NCI-H1694 (cell line): Measurements from ENCODE around the gene ZNF74.

Experiments used
- DNase-seq: peaks from one replicate; lab custom pipeline; 2025; lab: John Stamatoyannopoulos, UW

ZNF74 gene

DNA sequence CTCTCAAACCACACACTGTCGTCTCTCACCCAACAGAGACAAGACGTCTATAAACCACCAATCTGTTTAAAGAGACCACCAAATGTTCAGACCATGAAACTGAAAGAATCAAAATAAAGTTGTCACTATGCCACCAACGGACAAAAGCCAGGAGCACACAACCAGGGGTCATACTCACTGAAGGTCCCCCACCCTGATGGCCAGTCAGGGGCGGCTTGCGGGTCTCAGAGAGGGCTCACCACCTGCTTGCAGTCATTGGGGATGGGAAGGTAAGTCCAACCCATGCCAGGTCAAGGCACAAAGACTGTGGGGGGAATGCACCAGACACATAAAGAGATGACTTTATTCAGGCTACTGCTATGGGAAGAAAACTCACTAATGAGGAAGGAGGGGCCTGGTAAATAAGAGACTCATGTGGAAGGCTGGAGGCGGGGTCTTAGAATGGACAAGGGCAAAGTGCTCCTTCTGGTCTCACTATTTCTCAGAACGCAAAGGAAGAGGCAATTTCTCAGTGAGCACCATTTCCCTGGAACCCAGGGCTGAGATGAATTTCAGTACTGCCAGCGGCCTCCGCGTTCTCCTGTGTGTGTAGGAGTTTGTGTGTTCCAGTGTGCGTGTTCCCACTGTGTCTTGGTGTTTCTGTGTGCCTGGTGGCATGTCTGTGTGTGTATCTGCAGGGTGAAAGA, 26.3 kb downstream of the ZNF74 start:
- DNase-seq: no peak

DNA sequence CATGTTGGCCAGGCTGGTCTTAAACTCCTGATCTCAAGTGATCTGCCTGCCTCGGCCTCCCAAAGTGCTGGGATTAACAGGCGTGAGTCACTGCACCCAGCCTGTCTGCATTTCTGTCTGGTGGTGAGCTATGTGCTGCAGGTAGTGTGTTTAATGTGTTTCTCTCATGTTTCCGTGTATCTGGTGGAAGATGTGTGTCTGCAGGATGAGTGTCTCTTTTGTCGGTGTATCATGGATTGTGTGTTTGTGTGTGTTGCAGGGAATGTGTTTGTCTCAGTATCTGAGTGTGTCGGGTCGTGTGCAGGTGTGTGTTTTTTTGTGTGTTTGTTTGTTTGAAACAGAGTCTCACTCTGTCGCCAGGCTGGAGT, 27.5 kb downstream of the ZNF74 start:
- no peak for DNase-seq

DNA sequence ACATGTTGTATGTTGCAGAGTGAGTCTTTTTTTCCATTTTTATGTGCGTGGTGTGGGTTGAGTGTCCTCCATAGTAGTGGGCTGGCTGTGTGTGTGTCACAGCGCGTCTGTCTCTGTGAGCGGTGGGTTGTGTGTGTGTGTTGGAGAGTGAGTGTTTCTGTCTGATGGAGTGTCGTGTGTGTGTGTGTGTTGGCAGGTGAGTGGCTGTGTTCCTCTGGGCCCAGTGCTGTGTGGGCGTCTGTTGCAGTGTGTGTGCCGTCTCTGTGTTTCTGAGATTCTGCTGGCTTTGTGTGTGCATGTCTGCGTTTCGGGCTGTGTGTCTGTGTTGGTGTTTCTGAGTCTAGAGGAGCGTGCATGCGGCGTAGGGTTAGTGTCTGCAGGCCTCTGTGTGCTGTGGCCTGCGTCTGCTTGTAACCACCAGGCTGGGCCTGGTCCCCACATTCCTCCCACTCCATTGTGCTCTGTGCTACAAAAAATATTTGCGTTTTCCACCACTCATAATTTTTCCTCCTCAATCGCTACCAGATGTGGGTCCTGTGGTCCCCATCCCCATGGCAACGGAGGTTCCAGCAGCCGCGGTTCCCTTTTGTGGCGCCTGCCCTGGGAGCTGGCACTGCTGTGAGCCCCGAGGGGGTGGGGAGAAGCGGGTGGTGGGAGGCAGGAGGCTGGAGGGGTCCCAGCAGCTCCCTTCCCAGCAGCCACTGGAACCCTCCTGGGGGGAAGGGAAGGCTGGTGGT, 28.5 kb downstream of the ZNF74 start:
- no peak for DNase-seq

DNA sequence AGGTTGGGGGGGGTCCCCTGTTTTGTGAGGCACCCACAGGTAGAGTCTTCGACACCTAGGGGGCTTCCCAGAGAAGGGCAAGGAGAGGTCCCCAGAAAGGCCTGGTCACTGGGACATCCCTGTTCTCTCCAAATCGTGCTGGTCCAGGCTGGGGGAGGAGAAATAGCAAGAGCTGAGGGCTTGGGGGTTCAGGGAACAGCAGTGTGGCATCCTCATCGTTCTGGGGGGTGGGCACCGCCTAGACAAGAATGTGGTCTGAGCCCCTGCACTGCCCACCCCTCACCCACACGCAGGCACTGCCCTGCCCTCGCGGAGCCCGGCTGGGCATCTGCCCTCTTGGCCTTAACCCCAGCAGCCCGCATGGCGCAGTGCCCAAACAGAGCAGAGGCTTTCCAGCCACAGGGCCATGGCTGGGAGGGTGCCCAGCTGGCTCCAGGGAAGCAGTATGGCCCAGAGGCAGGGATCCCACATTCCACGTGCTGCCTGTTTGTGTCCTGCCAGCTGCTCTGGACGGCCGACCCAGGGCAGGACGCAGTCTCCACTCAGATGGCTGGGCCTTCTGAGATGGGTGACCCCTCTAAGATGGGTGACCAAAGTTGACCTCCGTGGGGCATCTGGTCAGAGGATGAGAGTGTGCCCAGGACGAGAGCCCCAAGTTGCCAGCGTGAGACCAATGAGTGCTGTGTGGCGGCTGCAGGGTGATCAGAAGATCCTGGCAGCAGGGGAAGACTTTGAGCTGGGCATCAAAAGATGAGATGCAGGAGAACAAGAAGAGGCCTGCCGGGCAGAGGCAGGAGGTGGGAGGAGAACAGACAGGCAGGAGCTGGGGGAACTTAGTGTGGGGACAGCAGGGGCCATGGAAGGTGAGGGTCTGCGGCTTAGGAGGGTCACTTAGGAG, 29.3 kb downstream of the ZNF74 start:
- no peak for DNase-seq

DNA sequence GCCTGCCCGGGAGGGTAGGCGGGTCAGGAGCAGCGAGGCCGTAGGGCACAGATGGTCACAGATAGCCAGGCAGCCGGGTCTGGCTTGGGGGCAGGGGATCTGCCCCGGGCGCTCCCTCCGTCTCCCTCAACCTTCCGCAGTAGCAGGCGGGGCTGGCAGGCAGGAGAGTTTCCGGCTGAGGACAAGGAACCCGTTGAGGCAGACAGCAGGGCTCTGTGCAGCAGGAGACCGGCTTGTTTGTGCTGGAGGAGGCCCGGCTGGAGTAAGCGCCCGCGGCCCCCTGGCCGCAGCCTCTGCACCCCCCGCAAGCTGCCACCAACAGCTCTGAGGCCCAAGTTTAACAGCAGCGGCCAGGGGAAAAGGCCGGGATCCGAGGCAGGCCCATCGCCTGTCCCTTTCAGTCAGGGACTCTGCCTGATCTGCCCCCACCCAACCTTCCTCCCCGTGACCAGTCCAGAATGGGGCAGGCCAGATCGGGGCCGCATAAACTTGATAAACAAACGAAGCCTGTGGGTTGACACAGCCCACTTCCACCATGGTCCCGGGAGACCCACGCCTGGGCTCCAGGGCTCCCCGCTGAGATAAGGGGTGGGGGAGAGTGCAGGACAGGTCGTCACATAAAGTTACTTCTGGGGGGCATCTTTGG, 30.1 kb downstream of the ZNF74 start:
- DNase-seq: no peak

DNA sequence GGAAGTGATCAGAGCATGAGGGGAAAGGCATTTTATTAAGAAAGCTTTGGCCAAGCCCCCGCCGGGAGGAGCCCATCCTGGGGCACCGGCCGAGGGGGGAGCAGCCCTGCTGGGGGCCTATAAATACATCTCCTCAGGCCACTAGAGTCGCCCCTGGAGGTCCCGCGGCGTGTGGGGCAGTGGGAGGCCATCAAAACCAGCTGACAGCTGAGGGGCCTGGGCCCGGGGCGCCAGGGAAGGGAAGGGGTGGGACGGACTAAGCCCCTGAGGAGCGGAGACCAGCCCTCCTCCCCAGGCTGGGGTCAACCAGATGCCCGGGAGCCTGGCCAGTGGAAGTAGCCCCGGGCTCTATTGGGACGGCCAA, 30.6 kb downstream of the ZNF74 start:
- no peak for DNase-seq

DNA sequence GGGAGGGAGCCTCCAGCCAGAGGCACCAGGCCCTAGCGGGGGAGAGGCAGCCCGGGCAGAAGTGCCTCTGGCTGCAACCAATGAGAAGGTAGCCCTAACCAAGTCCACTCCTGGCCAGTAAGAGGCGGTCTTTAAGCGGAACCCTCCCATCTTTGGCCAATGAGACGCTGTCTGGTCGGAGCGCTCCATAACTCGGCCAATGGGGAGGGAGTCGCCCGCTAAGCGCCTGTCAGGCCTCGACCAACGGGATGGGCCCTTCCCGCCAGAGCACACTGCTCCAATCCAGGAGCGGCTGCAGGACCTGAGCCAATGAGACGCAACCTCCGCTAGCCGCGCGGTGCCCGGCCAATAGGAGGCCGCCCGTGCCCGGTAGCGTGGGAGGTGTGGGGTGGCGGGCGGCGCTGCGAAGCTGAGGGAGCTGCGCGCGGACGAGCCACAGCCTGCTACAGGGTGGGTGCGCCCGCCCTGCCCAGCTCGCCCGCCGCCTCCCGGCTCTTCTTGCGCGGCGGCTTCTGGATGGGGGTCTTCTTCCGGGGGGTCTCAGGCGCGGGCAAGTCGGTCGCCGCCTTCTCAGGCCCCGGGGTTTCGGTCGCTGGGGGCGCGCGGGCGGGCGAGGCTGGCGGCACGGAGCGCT, 31.1 kb downstream of the ZNF74 start:
- DNase-seq: no peak

DNA sequence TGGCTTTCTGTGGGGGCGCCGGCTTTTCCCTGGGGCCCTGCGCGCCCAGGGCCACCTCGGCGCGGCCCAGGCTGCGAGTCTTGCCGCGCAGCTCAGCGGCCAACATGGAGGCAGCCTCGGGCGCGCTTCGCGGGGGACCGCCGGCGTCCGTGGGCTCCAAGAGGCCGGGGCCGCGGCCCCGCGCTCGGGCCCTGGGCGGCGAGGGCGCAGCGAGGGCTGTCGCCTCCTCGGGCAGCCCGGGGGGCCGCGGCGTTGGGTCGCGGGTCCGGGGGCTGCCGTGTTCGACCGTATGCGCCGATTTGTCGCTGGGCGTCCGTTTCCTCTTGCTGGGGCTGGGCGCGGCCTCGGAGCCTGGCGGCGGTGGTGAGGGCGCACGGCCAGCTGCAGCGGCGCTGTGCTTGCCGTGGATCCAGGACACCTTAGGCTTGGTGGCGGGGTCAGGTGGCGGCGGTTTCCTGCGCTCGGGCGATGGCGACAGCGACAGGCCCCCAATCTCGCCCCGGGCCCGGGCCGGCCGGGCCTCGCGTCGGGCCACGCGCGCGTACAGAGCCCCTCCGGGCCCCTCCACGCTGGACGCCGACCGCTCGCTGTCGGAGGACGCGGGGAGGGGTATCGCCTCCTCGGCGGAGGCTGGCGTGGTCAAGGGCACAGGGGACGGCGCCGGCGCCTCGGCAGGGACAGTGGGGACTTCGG, 31.8 kb downstream of the ZNF74 start:
- no peak for DNase-seq

DNA sequence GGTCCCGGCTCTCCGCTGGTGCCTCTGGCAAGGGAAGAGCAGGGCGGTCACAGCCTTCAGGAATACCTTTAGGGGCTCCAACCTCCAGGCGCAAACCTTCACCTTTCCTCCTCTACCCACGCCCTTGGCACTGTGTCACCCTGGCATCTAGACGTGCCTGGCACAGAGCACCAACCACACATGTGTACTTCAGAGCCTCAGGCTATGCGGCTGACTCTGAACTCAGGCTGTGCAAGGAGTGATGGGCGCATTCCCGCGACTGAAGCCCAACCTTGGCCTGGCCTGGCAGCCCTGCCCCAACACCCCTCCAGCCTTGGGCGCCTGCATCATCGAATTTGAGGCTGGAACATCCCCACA, 32.3 kb downstream of the ZNF74 start:
- no peak for DNase-seq

DNA sequence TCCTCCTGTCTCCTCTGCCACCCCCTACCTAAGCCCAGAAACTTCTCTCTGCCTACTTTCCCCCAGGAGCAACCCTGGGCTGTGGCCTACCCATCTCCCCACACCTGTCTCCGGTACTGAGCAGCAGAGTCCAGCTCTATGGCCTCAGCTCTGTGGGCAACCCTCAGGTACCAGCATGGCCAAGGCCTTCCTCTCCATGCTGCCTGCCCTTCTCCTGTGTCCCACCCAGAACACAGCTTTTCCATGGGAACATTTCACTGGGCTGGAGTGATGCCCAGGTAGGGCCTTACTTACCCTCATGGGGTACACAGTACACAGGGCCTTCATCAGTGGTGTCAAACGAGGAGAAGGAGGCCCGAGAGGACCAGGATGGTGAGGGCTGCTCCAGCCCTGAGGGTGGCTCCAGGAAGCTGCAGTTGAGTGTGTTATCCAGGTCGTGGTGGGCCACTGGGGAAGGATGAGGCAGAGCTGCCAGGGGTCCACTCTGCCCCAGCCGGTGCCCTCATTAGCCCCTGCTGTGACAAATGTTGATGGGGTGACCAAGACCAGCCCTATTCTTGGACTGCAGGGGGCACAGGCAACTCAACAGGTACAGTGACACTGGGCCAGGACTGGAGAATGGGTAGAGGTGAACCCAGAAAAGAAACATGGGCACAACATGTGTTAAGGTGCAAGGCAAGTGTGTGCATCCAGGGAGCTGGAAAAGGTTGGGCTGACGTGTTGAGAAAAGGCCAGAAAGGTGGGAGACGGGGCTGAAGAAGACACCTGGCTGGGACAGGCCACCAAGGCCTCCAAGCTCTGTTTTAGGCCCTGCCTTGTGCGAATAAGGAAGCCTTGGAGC, 33.4 kb downstream of the ZNF74 start:
- DNase-seq: no peak

DNA sequence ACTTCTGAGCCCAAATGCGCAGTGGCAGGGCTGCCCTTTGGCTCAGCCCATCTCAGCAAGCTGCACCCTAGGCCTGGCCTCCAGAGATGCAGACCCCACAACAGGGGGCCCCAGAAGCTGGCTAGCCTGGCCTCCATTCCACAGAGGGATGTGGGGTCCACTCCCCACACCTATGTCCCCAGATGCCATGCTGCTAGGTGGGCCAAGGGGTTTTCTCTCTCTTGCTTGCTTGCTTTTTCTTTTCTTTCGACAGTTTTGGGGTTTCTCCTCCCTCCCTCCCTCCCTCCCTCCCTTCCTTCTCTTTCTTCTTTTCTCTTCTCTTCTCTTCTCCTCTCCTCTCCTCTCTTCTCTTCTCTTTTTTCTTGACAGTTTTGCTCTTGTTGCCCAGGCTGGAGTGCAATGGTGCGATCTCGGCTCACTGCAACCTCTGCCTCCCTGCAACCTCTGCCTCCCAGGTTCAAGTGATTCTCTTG, 34.0 kb downstream of the ZNF74 start:
- DNase-seq: no peak

DNA sequence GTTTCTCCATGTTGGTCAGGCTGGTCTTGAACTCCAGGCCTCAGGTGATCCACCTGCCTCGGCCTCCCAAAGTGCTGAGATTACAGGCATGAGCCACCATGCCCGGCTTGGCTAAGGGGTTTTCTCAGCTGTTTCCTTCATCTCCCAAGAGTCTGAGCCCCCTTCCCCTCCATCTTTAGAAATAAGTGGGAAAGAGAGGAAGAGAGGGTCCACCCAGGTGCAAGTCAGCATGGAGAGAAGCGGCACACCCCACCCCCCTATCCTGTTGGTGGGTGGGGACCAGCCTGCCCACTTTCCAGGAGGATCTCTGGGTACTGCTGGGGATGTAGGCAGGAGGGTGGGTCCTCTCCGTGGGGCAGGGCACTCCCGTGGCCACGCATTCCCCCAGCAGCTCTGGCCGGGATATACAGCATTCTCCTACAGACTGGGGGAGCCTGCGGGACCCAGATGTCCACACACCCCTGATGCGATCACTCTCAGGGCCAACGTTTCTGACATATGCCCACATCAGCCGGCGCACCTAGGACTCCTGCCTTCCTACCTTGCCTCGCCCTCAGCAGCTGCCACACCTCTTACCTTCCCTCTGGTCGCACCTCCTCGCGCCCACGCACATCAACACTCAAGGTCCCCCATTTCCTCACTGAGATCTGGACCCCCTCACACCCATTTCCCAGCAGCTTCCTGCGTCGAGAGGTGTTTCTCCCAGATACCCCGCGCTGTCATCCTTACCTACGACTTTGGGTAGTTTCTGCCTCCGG, 34.7 kb downstream of the ZNF74 start:
- no peak for DNase-seq

DNA sequence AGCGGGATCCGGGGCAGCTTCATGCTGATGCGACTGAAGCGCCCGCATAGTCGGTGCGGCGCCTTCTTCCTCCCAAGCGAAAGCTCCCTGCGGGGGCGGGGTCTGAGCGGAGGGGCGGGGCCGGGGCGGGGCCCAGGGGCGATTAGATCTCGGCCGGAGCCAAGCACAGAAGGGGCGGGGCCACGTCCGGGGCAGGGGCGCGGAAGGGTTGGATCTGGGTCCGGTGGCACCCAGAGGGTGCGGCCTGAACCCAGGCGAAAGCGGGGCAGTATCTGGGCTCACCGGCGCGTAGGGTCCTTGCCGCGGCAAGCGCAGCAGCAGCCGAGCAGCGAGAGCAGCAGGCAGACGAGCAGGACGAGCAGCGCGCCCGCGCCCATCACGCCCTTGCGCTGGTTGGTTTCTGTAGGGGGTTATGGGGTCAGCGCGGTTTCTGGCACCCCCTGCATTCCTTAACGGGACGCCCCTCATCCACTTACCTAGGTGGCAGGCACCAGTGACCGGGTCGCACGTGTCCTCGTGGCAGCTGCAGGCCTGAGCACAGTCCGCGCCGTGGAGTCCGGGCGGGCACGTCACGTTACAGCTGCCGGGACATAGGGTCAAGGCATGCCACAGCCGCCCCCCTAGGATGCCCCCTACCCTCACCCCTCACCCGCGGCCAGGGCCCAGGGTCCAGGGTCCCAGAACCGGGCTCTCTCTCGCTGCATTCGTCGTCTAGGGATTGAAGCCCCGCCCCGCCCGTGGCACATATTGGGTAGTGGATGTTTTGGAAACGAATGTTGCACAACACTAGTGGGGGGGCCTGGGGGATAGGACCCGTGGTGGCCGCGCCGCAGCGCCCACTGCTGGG, 35.5 kb downstream of the ZNF74 start:
- no peak for DNase-seq

DNA sequence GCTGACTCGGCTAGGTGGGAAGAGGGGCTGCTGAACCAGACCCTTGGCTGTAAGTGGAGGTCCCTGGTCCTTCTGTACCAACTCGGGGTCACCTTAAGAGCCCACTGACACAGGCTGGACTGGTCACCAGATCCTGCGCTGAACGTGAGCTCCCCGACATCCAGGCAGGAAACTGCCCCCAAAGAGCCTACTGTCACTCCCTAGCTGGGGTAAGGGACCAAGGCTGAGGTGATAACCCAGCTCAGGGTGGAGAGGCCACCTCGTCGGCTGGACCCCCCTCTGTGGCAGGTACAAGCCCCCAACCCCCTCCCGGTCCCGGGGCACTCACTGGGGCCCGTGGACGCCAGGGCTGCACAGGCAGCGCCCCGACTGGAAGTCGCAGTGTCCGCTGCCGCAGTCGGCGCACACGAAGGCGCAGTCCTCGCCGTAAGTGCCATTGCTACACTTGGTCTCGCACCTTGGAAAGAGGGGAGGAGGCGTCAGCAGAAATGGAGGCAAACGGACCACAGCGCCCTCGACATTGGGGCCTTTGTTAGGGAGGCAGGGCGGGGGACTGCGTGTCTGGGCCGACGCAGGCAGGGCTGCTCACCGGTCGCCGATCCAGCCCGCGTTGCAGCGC, 36.3 kb downstream of the ZNF74 start:
- DNase-seq: no peak

DNA sequence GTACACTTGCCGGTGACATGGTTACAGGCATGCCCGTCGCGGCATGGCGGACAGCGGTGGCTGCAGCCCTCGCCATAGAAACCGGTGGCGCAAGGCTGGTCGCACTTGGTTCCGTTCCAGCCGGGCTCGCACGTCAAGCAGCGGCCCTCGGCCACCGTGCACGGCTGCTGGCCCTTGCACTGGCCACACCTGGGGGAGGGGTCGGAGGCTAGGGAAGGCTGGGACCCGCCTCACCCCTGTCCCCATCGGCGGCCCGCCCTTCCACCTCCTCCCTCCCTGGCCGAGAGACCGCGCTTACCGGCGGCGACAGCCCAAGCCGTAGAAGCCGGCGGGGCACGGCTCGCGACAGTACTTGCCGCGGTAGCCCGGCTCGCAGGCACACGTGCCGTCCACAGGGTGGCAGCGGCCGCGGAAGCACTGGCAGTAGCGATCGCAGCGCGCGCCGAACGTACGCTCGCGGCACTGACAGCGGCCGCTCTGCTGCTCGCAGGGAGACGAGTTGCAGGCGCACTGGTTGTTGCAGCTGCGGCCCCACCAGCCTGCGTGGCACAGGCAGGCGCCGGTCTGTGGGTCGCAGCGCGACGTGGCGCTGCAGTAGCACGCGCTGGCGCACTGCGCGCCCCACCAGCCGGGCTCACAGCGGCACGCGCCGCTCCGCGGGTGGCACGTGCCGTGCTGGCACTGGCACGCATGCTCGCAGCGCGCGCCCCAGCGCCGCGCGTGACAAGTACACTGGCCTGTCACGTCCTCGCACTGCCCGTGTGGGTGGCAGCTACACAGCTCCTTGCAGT, 37.0 kb downstream of the ZNF74 start:
- peak; percentile 45 for DNase-seq

DNA sequence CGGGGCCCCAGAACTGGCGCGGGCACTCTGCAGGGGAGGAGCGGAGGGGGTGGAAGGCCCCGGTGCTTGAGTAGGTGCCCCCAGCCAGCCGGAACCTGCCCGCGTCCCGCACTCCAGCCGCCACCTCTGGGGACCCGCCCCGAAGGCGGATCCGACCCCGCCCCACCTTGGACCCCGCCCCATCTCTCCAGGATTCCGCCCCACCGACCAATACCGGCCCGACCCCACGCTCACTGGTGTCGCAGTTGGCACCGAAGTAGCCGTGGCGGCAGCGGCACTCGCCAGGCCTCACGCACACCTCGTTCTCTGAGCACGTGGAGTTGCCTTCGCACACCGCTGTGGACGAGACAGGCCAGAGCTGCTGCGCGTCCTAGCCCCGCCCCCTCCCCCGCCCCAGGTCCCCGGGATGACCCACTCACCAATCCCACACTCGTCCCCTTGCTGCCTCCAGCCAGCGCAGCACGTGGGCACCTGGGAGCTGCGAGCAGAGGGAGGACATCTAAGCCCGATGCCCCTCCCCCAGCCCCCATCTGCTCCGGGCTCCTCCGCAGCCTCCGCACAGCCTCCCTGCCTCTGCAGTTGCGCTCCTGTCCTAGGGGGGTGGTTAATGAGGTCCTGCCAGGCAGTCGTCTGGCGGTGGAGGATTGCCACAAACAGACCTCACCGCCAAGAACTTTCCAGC, 37.7 kb downstream of the ZNF74 start:
- no peak for DNase-seq

DNA sequence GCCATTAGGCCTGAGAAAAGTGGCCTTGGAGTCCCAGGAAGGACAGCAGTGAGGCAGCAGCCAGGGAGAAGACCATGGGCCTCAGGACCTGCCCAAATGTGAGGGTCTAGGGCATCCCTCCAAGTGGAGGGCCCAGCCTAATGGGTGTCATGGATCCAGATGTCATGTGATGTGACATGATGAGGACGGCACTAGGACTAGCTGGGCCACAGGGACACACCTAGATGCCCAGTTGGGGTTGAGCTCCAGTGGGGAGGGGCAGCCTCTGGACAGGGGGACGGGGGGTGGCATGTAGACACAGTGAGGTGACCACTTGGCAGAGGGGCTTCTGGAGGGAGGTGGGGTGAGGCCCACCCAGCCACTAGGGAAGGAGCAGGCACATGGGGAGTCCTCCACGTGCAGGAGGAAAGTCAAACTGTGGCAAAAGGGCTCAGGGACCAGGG, 38.3 kb downstream of the ZNF74 start:
- no peak for DNase-seq
